Stimulated activated CD4-positive, alpha-beta T cell treated with anti-CD3 and anti-CD28 coated beads, TNF-alpha, amount 100 ng/mL, for 1 hour (primary cell): ENCODE measurements around the gene C1orf159.

Experiments
- DNase-seq, 3 donors: peaks; one replicate each; pipeline ENCODE4 v3.0.0-alpha.2; 2020; ENCODE audit warnings: low read depth in 3 of 3, low spot score in 1 of 3

The C1orf159 gene

GRCh38 chr1:1132956-1133750 is 17.3 kb upstream of the C1orf159 start:
- no peak for DNase-seq

GRCh38 chr1:1132042-1132950 is 16.4 kb upstream of the C1orf159 start:
- no peak for DNase-seq

GRCh38 chr1:1130206-1131120 is 14.6 kb upstream of the C1orf159 start:
- no peak for DNase-seq

- DNase-seq, result no peak
Measured at GRCh38 chr1:1129381-1129821, 13.5 kb upstream of the C1orf159 start.

- no peak for DNase-seq
Measured at GRCh38 chr1:1128454-1129139, 12.7 kb upstream of the C1orf159 start.

GRCh38 chr1:1127551-1128451 is 11.9 kb upstream of the C1orf159 start:
- DNase-seq, result no peak

GRCh38 chr1:1125945-1126344 is 10.1 kb upstream of the C1orf159 start:
- DNase-seq, result no peak

GRCh38 chr1:1124786-1125642 is 9.1 kb upstream of the C1orf159 start:
- DNase-seq, result no peak

- DNase-seq, result no peak
Measured at GRCh38 chr1:1124508-1124785, 8.6 kb upstream of the C1orf159 start.

- no peak for DNase-seq
Measured at GRCh38 chr1:1123581-1124507, 8.0 kb upstream of the C1orf159 start.

GRCh38 chr1:1122981-1123480 is 7.1 kb upstream of the C1orf159 start:
- DNase-seq, result no peak

- peak; percentile 69 to 80 (median 71) for DNase-seq
Measured at GRCh38 chr1:1122078-1122811, 6.4 kb upstream of the C1orf159 start.

GRCh38 chr1:1121611-1122077 is 5.8 kb upstream of the C1orf159 start:
- no peak for DNase-seq

GRCh38 chr1:1120866-1121591 is 5.1 kb upstream of the C1orf159 start:
- no peak for DNase-seq

GRCh38 chr1:1120096-1120495 is 4.2 kb upstream of the C1orf159 start:
- no peak for DNase-seq
